Right renal cortex interstitium (tissue), 3 donors: ENCODE data around the gene BRD2. TPM values are rescaled to one million over a fixed set of nuclear protein-coding genes. Genes with fewer than 3 reads are reported as not detected.

Experiments
- DNase-seq, 3 donors: peaks; one replicate each; pipeline ENCODE4 v3.0.0-alpha.2; 2013; ENCODE audit warnings: low read depth in 3 of 3, low spot score in 2 of 3
- polyA plus RNA-seq, 3 donors: library from polyadenylated mRNA; unstranded; fragments of 120-200 nt; gene quantifications; one replicate each; pipeline ENCODE4 v1.2.1, GENCODE V29; 2013; ENCODE audit not compliant: insufficient read length in 3 of 3

Gene BRD2
- polyA plus RNA-seq, 3 donors, result 292 to 324 (median 307) TPM

GRCh38 chr6:33019372-33019771 is 51.0 kb downstream of the BRD2 start:
- no peak for DNase-seq

DNA sequence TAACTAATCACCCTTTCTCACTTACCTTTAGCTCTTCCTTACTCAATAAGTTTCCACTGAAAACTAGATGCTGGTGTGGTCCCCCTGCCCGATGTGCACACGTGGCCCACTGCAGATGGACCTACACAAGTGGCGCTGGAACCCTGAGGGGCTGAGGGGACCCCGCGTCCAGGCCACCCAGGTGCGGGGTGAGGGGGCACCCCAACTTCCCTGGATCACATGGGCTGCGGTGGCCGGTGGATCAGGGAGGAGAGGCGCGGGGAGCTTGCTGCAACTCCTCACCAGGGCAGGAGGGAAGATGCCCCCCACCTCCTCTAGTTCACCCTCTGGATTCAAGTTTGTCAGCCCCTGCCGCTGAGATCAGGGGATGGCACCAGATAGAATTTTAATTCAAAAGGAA is 53.5 kb downstream of the BRD2 start:
- DNase-seq, result no peak

GRCh38 chr6:33023536-33023935 is 55.1 kb downstream of the BRD2 start:
- DNase-seq, result no peak

DNA sequence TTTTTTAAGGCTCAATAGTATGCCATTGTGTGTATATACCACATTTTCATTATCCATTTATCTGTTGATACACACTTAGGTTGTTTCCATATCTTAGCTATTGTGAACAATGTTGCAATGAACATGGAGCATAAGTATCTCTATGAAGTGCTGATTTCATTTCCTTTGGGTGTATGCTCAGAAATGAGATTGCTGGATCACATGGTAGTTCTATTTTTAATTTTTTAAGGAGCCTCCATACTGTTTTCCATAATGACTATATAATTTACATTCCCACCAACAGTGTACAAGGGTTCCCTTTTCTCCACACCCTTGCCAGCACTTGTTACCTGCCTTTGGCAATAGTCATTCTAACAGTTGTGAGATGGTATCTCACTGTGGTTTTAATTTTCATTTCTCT is 56.1 kb downstream of the BRD2 start:
- no peak for DNase-seq

DNA sequence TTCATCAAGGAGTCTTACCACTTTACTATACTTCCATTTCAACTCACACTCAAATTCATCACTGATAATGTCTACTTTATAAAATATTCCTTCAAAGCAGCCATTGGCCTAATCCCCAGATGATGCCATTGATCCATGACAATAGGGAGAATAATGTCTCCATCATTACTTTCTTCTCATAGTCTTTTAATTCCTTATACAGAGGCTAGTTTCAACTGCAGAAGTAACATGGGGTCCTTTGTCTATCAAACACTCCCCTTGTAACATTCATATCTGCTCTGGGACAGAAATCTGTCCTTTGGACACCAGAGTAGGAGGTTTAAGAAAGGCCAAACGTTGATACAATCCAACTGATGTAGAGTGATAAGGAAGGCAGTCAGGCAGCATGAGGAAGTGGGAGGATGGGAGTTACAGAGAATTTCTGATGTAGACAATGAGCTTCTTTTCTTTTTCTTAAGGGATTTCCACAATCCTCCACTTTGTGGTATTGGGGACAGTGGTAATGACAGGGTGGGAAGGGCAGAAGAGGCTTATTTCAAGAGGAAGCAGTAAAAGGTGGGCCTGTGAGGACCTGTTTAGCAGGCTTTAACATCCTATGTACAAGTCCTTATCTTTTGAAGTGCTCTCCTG is 59.9 kb downstream of the BRD2 start:
- DNase-seq, result no peak

- no peak for DNase-seq
These were observed 61.2 kb downstream of the BRD2 start for GRCh38 chr6:33029328-33030184.

- DNase-seq, result no peak
These were observed 61.9 kb downstream of the BRD2 start for GRCh38 chr6:33030245-33030644.

Other genes starting within 250 kb of the BRD2 start
- gene HLA-DQA2, start 227.2 kb upstream of the BRD2 start, polyA plus RNA-seq, result under 1 TPM in 1 of 3 donors, not detected in 2; 0.34 TPM
- gene HLA-DQB2, start 205.1 kb upstream of the BRD2 start, polyA plus RNA-seq, result 1 to 10 TPM in 1 of 3 donors, under 1 TPM in 1, not detected in 1; 0.72 to 1.3 TPM
- gene HLA-DOB, start 151.6 kb upstream of the BRD2 start, polyA plus RNA-seq, result under 1 TPM in 2 of 3 donors, not detected in 1; 0.17 to 0.26 TPM
- gene TAP2, start 129.9 kb upstream of the BRD2 start, polyA plus RNA-seq, result 10 to 100 TPM; 10.2 to 12.4 (median 11.9) TPM
- 10 to 100 TPM; 24.1 to 27.8 (median 25.7) TPM for gene PSMB8, start 124.5 kb upstream of the BRD2 start, polyA plus RNA-seq
- gene TAP1, start 114.9 kb upstream of the BRD2 start, polyA plus RNA-seq, result 10 to 100 TPM; 11.2 to 12.5 (median 11.6) TPM
- 1 to 10 TPM; 5.0 to 8.0 (median 6.2) TPM for gene PSMB9, start 114.4 kb upstream of the BRD2 start, polyA plus RNA-seq
- 10 to 100 TPM; 73.7 to 80.3 (median 74.3) TPM for gene HLA-DMB, start 27.6 kb upstream of the BRD2 start, polyA plus RNA-seq
- gene HLA-DMA, start 15.5 kb upstream of the BRD2 start, polyA plus RNA-seq, result 10 to 100 TPM; 13.7 to 18.3 (median 15.6) TPM
- gene HLA-DOA, start 41.0 kb downstream of the BRD2 start, polyA plus RNA-seq, result 1 to 10 TPM; 5.2 to 5.4 (median 5.3) TPM
- 10 to 100 TPM; 14.2 to 40.5 (median 17.9) TPM for gene HLA-DPA1, start 105.1 kb downstream of the BRD2 start, polyA plus RNA-seq
- gene HLA-DPB1, start 107.4 kb downstream of the BRD2 start, polyA plus RNA-seq, result 10 to 100 TPM; 17.9 to 27.0 (median 20.0) TPM
- gene COL11A2, start 223.9 kb downstream of the BRD2 start, polyA plus RNA-seq, result 1 to 10 TPM; 3.8 to 4.9 (median 3.8) TPM
- 10 to 100 TPM; 48.7 to 51.7 (median 49.3) TPM for gene RXRB, start 232.1 kb downstream of the BRD2 start, polyA plus RNA-seq
- 100 to 1,000 TPM; 121 to 131 (median 127) TPM for gene SLC39A7, start 232.3 kb downstream of the BRD2 start, polyA plus RNA-seq
- 10 to 100 TPM; 22.8 to 29.1 (median 23.5) TPM for gene HSD17B8, start 236.1 kb downstream of the BRD2 start, polyA plus RNA-seq
- 10 to 100 TPM; 52.5 to 55.4 (median 53.8) TPM for gene RING1, start 239.9 kb downstream of the BRD2 start, polyA plus RNA-seq